ENCODE data around the gene EED. TPM values are rescaled to one million over a fixed set of nuclear protein-coding genes. Genes with fewer than 3 reads are reported as not detected.

The EED gene, protein sequence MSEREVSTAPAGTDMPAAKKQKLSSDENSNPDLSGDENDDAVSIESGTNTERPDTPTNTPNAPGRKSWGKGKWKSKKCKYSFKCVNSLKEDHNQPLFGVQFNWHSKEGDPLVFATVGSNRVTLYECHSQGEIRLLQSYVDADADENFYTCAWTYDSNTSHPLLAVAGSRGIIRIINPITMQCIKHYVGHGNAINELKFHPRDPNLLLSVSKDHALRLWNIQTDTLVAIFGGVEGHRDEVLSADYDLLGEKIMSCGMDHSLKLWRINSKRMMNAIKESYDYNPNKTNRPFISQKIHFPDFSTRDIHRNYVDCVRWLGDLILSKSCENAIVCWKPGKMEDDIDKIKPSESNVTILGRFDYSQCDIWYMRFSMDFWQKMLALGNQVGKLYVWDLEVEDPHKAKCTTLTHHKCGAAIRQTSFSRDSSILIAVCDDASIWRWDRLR
- total RNA-seq = 25.2 TPM

DNA sequence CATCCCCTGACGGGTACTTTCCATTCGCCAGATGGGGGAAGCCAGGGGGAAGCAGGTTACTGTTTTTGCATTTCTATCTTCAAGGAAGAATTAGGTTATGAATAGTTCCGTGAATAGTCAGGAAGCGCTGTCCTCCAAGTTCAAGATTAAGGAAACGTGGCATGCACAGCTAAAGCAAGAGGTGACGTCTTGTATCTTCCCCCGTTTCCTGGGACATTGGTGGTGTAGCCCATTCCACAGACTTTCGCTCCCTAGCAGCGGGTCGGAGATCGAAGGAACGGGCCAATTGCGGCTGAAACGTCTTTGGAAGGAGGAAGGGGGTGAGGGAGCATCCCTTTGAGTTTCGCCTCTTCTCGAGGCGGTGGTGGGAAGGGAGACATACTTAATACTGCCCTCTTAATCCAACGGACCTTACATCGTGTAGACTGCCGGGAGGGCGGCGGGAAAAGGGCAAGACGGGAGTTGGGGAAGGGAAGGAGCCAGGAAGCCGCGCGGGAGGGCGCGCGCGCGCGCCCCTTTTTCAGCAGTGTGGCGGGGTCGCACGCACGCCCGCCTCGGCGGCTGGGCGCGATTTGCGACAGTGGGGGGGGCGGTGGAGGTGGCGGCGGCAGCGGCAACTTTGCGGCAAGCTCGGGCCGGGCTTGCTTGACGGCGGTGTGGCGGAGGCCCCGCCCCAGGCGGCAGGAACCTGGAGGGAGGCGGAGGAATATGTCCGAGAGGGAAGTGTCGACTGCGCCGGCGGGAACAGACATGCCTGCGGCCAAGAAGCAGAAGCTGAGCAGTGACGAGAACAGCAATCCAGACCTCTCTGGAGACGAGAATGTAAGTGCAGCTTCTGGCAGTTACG lies at the start of gene EED:
Gene EED (plus strand): TSS at position 232 of the 847 bp plus-strand sequence. CDS start 477 bp downstream, at position 709.
- ATAC-seq (peak; percentile 95), DNase-seq (ENCODE audit: low spot score) (peak; percentile 96)
- intact Hi-C loops (cut with DNase I) = no loop called here

- intact Hi-C loops (cut with DNase I) = loop anchor here (10.0 kb wide), 1 partner anchor 130 kb away; the partner anchor contains the start of gene PICALM
- no peak for ATAC-seq
These were observed 49.6 kb upstream of the EED start for GRCh38 chr11:86194998-86195397.

GRCh38 chr11:86196085-86196696 lies 48.4 kb upstream of the EED start:
- ATAC-seq (no peak), DNase-seq (ENCODE audit: low spot score) (no peak)
- intact Hi-C loops (cut with DNase I) = loop anchor here (10.0 kb wide), 1 partner anchor 131 kb away; the partner anchor contains the start of gene PICALM

More at GRCh38 chr11:86194998-86195397, 49.6 kb upstream of the EED start:
- DNase-seq (ENCODE audit: low spot score) = no peak

DNA sequence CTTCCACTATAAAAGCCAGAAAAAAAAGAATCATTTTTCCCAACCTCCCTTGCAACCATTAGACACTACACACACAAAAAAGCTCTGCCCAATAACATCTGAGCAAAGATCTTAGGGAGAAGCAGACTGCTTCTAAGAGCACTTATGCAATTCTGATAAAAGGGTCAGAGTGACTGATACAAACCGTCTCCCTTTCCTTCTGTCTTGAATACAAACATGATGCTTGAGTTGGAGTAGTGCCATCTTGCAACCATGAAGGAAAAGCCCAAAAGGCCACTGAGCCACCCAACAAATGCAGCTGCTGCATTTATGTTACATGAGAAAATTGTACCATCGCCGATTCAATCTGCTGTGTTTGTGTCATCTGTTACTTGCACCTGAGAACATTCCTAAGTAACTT lies 47.6 kb upstream of the EED start:
- intact Hi-C loops (cut with DNase I) = loop anchor here (10.0 kb wide), 1 partner anchor 132 kb away; the partner anchor contains the start of gene PICALM
- ATAC-seq = no peak
- no peak for DNase-seq (ENCODE audit: low spot score)

DNA sequence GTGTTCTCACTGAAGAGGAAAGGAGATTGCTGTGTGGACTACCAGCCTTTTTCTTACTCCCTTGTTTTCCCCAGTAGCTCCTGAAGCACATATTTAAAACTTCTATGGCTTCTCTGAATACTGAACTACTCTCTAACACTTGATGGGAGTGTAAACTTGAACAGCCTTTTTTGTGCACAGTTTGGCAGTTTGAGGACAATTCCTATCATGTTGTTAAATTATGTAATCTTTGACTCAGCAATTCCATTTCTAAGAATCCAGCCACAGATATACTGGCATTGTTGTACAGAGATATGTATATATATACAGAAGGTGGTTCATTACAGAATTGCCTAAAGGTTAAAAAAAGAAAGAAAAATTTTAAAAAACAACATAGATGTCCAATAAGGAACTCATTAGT lies 47.1 kb upstream of the EED start:
- intact Hi-C loops (cut with DNase I) = loop anchor here (10.0 kb wide), 1 partner anchor 133 kb away; the partner anchor contains the start of gene PICALM

DNA sequence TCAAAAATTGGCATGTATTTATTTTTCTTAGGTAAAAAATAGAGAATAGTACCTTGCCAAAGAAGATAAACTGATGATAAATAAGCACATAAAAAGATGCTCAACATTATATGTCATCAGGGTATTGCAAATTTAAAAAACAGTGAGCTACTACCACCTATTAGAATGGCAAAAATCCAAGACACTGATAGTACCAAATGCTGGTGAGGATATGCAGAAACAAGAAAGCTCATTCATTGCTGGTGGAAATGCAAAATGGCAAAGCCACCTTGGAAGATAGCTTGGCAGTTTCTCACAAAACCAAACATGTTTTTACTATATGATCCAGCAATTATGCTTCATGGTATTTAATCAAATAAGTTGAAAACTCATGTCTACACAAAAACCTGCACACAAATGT lies 46.4 kb upstream of the EED start:
- ATAC-seq = no peak
- intact Hi-C loops (cut with DNase I) = loop anchor here (10.0 kb wide), 1 partner anchor 133 kb away; the partner anchor contains the start of gene PICALM
- no peak for DNase-seq (ENCODE audit: low spot score)

More for the DNA sequence above, 47.1 kb upstream of the EED start:
- DNase-seq (ENCODE audit: low spot score) (no peak), ATAC-seq (no peak)

- intact Hi-C loops (cut with DNase I) = loop anchor here (10.0 kb wide), 1 partner anchor 135 kb away; the partner anchor contains the start of gene PICALM
- DNase-seq (ENCODE audit: low spot score) (no peak), ATAC-seq (no peak)
These were observed 45.2 kb upstream of the EED start for GRCh38 chr11:86199354-86199753.

DNA sequence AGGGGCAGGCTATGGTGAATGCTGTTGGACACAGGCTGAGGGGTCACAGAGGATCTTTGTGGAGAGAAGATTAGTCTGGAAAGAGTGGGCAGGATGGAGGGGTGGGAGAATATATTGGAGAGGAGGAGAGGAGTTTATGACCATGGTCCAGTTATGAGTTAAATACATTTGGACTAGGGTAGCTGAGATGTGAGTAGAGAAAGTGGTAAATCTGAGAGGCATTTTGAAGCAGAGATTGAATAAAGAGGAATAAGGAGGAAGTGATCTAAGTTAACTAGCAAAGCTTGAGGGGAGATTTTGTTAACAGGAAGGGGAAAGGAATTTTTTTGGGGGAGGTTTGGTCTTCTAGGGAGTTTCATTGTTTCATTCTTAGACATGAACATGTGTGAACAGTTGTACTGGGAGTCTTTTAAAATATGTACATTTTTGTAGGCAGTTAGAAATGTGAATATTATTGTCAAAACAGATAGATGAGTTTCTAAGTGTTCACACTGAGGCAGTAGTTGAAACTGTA lies 43.1 kb upstream of the EED start:
- ATAC-seq (no peak), DNase-seq (ENCODE audit: low spot score) (no peak)
- intact Hi-C loops (cut with DNase I) = no loop called here

- intact Hi-C loops (cut with DNase I) = no loop called here
- DNase-seq (ENCODE audit: low spot score) = no peak
- ATAC-seq = peak; percentile 58
These were observed 42.6 kb upstream of the EED start for GRCh38 chr11:86202013-86202336.

- intact Hi-C loops (cut with DNase I) = no loop called here
- DNase-seq (ENCODE audit: low spot score) = no peak
- no peak for ATAC-seq
These were observed 40.2 kb upstream of the EED start for GRCh38 chr11:86204356-86204755.

- intact Hi-C loops (cut with DNase I) = no loop called here
- DNase-seq (ENCODE audit: low spot score) (no peak), ATAC-seq (no peak)
These were observed 38.9 kb upstream of the EED start for GRCh38 chr11:86205421-86206336.

GRCh38 chr11:86206337-86206695 lies 38.2 kb upstream of the EED start:
- ATAC-seq (no peak), DNase-seq (ENCODE audit: low spot score) (no peak)
- intact Hi-C loops (cut with DNase I) = no loop called here

- intact Hi-C loops (cut with DNase I) = no loop called here
- no peak for ATAC-seq
- DNase-seq (ENCODE audit: low spot score) = no peak
These were observed 37.1 kb upstream of the EED start for GRCh38 chr11:86207413-86207812.

GRCh38 chr11:86208572-86208971 lies 36.0 kb upstream of the EED start:
- no peak for DNase-seq (ENCODE audit: low spot score)
- intact Hi-C loops (cut with DNase I) = no loop called here
- no peak for ATAC-seq

GRCh38 chr11:86209806-86210657 lies 34.5 kb upstream of the EED start:
- intact Hi-C loops (cut with DNase I) = no loop called here
- DNase-seq (ENCODE audit: low spot score) (no peak), ATAC-seq (no peak)

- DNase-seq (ENCODE audit: low spot score) (no peak), ATAC-seq (no peak)
- intact Hi-C loops (cut with DNase I) = no loop called here
These were observed 33.7 kb upstream of the EED start for GRCh38 chr11:86210898-86211297.

DNA sequence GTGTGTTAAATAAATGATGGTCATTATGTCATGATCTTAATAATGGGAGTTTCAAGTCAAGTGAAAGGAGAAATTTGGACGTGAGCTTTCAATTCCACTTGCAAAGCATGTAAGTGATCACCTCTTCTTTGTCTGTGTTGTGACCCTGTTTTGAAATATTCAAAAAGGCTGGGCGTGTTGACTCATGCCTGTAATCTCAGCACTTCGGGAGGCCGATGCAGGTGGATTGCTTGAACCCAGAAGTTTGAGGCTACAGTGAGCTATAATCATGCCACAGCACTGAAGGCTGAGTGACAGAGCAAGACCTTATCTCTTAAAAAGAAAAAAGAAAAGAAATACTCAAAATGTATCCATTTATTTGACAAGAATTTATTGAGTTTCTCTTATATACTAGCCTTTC lies 32.9 kb upstream of the EED start:
- intact Hi-C loops (cut with DNase I) = no loop called here
- ATAC-seq = no peak
- DNase-seq (ENCODE audit: low spot score) = no peak

All from sciatic nerve (tissue), 2 donors.